Transverse colon (tissue), 4 donors: ENCODE measurements around the gene CFAP119. TPM values are rescaled to one million over a fixed set of nuclear protein-coding genes. Genes with fewer than 3 reads are reported as not detected.

Source experiments
- DNase-seq: peaks from one replicate; pipeline ENCODE4 v3.0.0-alpha.2; 2019
- H3K27ac ChIP-seq, 4 donors: fragments of 200-600 bp; sonication (generic); 2 replicates each; pipeline ENCODE4 v1.5.1; 2016 to 2018; ENCODE audit warnings: inconsistent platforms in 4 of 4
- H3K27me3 ChIP-seq: fragments of 200-600 bp; sonication (generic); 2 replicates; pipeline ENCODE4 v1.5.1; 2017; ENCODE audit warnings: inconsistent platforms
- H3K36me3 ChIP-seq, 4 donors: fragments of 200-600 bp; sonication (generic); 2 replicates each; pipeline ENCODE4 v1.5.1; 2017 to 2019; ENCODE audit warnings: inconsistent platforms in 4 of 4
- H3K4me1 ChIP-seq, 4 donors: fragments of 200-600 bp; sonication (generic); 2 replicates each; pipeline ENCODE4 v1.5.1; 2017 to 2020; ENCODE audit warnings: inconsistent platforms in 4 of 4
- H3K4me3 ChIP-seq, 4 donors: fragments of 200-600 bp; sonication (generic); 1 replicate in 1 of 4; 2 replicates in 3 of 4; pipeline versions ENCODE4 v1.5.1 to v1.6.1; 2017 to 2019; ENCODE audit warnings: inconsistent platforms in 4 of 4
- H3K9me3 ChIP-seq, 2 donors: fragments of 200-600 bp; sonication (generic); 2 replicates each; pipeline ENCODE4 v1.5.1; 2017 to 2019; ENCODE audit warnings: inconsistent platforms in 2 of 2
- EP300 ChIP-seq: sonication (generic); formaldehyde crosslinking; IDR thresholded peaks from one replicate; pipeline ENCODE4 v1.6.1; 2017; ENCODE audit warnings: antibody characterized with exemption, low read depth
- POLR2A ChIP-seq: fragments of 450-650 bp; IDR thresholded peaks from one replicate; pipeline ENCODE4 v1.6.1; 2016; ENCODE audit warnings: antibody characterized with exemption, mild to moderate bottlenecking, moderate library complexity
- POLR2AphosphoS5 ChIP-seq, 3 donors: sonication (generic); formaldehyde crosslinking; IDR thresholded peaks; one replicate each; pipeline ENCODE4 v1.6.1; 2016; ENCODE audit warnings: antibody characterized with exemption in 3 of 3
- WGBS, 2 donors: methylation state at CpG; one replicate each; pipeline ENCODE4 v1.1.5; 2018; ENCODE audit warnings: low coverage in 1 of 2; 5-methylcytosine and 5-hydroxymethylcytosine counted together
- in situ Hi-C, 4 donors: fragments of 200-750 bp; cut with MboI; loops; one replicate each; pipeline versions ENCODE4 v1.15.0 to v1.15.1; 2017; ENCODE audit warnings: low sequenced_read_pairs in 3 of 4, low pct_ligation_motif_present in 1 of 4, low pct_unique_long_range_greater_than_20kb in 1 of 4
- intact Hi-C: fragments of 100-400 bp; cut with DNase I; formaldehyde crosslinking; loops from one replicate; pipeline ENCODE4 v1.15.1; 2023; ENCODE audit warnings: low total_unique reads
- total RNA-seq, 4 donors: library from RNA; depleted of rRNA; stranded (reverse); fragments of >200 nt; gene quantifications; one replicate each; pipeline ENCODE4 v1.1.0, GENCODE V29; 2016
- TF ChIP-seq, protein P1 (sequence below), 5 experiments: fragments of 200-600 bp in 3 of 5; fragments of 450-650 bp in 2 of 5; sonication (generic) in 3 of 5; IDR thresholded peaks; 1 replicate in 2 of 5; 2 replicates in 3 of 5; pipeline ENCODE4 v1.5.1; 2016 to 2017; ENCODE audit warnings: antibody characterized with exemption in 5 of 5, inconsistent platforms in 3 of 5, mild to moderate bottlenecking in 2 of 5, moderate library complexity in 1 of 5

Gene CFAP119
- total RNA-seq, 4 donors from 2014 or later = 3.3 to 15.5 (median 6.0) TPM

DNA sequence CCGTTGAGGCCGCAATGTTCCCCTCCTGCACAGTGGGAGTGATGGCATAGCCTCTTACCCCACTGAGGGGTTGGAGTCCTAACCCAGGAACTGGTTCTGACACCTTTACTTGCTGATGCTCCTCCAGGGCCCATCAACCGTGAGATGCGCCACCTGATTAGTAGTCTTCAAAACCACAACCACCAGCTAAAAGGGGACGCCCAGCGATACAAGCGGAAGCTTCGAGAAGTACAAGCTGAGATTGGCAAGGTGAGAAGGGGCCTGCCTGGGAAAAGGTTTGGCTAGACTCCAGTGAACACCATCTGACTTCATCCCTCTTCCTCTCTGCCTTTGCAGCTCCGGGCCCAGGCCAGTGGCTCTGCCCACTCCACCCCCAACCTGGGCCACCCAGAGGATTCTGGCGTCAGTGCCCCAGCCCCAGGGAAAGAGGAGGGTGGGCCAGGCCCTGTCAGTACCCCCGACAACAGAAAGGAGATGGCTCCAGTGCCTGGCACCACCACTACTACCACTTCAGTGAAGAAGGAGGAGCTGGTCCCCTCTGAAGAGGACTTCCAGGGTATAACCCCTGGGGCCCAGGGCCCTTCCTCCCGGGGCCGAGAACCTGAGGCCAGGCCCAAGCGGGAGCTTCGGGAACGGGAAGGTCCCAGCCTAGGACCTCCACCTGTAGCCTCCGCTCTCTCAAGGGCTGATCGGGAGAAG lies 6.1 kb upstream of the CFAP119 start:
- Histone ChIP-seq H3K27ac (no peak overlapping the region), H3K4me1 (peaks cover 9 to 16% (median 11%) of the 10 kb centered on the region in 4 donors), H3K4me3 (no peak overlapping the region), H3K9me3 (no peaks in the 10 kb centered on the region), H3K36me3 (peaks cover 0 to 78% (median 37%) of the 10 kb centered on the region in 4 donors), H3K27me3 (no peaks in the 10 kb centered on the region)
- TF ChIP-seq POLR2AphosphoS5 (IDR thresholded peaks at IDR 0.05) (no peak), POLR2A (no peak), EP300 (no peak)
- TF ChIP-seq, protein P1, sequence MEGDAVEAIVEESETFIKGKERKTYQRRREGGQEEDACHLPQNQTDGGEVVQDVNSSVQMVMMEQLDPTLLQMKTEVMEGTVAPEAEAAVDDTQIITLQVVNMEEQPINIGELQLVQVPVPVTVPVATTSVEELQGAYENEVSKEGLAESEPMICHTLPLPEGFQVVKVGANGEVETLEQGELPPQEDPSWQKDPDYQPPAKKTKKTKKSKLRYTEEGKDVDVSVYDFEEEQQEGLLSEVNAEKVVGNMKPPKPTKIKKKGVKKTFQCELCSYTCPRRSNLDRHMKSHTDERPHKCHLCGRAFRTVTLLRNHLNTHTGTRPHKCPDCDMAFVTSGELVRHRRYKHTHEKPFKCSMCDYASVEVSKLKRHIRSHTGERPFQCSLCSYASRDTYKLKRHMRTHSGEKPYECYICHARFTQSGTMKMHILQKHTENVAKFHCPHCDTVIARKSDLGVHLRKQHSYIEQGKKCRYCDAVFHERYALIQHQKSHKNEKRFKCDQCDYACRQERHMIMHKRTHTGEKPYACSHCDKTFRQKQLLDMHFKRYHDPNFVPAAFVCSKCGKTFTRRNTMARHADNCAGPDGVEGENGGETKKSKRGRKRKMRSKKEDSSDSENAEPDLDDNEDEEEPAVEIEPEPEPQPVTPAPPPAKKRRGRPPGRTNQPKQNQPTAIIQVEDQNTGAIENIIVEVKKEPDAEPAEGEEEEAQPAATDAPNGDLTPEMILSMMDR (IDR thresholded peaks at IDR 0.05) = no peak
- WGBS, 2 donors = 92 to 93% methylated on average over 2 to 18 of the region's 18 CpGs
- no peak for DNase-seq
- intact Hi-C loops (loop anchor here (10.0 kb wide), 1 partner anchor 63 kb away; no protein-coding TSS in a partner anchor), in situ Hi-C loops (no loop called here)

DNA sequence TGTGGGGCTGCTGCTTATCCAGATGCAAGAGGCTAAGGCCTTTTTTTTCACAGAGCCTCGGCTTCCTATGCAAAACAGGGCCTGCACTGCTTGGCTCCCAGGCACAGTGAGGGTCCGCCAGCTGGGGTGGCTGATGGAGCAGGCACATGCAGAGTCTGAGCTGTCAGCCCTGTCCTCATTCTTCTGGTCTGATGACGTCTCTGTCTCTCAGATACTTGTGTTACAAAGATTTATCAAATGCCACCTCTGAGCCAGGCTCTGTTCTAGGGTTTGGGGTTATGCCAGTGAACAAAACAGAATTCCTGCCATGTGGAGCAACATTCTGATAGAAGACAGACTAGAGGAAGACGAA lies 5.0 kb upstream of the CFAP119 start:
- in situ Hi-C loops (no loop called here), intact Hi-C loops (loop anchor here (10.0 kb wide), 1 partner anchor 62 kb away; no protein-coding TSS in a partner anchor)
- no peak for TF ChIP-seq POLR2AphosphoS5 (IDR thresholded peaks at IDR 0.05)
- Histone ChIP-seq H3K36me3 (peaks cover 0 to 71% (median 32%) of the 10 kb centered on the region in 4 donors), H3K4me3 (no peak overlapping the region), H3K9me3 (no peaks in the 10 kb centered on the region), H3K27ac (no peak overlapping the region), H3K27me3 (no peaks in the 10 kb centered on the region), H3K4me1 (peaks cover 13 to 21% (median 15%) of the 10 kb centered on the region in 4 donors)
- WGBS, 2 donors = 86 to 100% methylated on average over 1 to 4 of the region's 4 CpGs
- DNase-seq = no peak

DNA sequence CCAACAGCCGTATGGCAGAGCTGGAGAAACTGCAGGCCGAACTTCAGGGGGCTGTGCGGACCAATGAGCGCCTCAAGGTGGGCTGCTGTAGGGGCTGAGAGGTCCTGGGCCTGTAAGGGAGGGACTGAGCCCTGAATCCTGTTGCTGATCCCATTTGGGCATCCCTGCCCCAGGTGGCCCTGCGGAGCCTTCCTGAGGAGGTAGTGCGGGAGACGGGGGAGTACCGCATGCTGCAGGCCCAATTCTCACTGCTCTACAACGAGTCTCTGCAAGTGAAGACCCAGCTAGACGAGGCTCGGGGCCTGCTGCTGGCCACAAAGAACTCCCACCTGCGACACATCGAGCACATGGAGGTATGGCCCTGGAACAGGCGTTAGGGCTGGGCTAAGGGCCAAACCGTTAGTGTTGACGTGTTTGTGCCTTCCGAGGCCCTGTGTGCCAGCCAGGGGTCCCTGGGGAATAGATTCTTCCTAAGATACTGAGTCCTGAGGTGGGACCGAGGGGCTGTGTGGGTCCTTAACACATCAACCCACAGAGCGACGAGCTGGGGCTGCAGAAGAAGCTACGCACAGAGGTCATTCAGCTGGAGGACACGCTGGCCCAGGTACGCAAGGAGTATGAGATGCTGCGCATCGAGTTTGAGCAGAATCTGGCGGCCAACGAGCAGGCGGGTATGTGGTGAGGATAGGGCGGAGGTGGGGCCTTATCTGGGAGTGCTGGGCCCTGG lies 4.5 kb upstream of the CFAP119 start:
- H3K27me3 ChIP-seq = no peaks in the 10 kb centered on the region
- WGBS, 2 donors = 93 to 100% methylated on average over 2 to 29 of the region's 29 CpGs
- H3K9me3 ChIP-seq = no peaks in the 10 kb centered on the region
- in situ Hi-C loops = no loop called here
- H3K27ac ChIP-seq = no peak overlapping the region
- no peak for DNase-seq
- H3K4me1 ChIP-seq = peaks cover 13 to 21% (median 16%) of the 10 kb centered on the region in 4 donors
- intact Hi-C loops = loop anchor here (10.0 kb wide), 1 partner anchor 62 kb away; no protein-coding TSS in a partner anchor
- TF ChIP-seq POLR2AphosphoS5 (IDR thresholded peaks at IDR 0.05) = no peak
- TF ChIP-seq, protein P1 (IDR thresholded peaks at IDR 0.05) = no peak
- no peak overlapping the region for H3K4me3 ChIP-seq
- H3K36me3 ChIP-seq = peaks cover 0 to 67% (median 29%) of the 10 kb centered on the region in 4 donors

DNA sequence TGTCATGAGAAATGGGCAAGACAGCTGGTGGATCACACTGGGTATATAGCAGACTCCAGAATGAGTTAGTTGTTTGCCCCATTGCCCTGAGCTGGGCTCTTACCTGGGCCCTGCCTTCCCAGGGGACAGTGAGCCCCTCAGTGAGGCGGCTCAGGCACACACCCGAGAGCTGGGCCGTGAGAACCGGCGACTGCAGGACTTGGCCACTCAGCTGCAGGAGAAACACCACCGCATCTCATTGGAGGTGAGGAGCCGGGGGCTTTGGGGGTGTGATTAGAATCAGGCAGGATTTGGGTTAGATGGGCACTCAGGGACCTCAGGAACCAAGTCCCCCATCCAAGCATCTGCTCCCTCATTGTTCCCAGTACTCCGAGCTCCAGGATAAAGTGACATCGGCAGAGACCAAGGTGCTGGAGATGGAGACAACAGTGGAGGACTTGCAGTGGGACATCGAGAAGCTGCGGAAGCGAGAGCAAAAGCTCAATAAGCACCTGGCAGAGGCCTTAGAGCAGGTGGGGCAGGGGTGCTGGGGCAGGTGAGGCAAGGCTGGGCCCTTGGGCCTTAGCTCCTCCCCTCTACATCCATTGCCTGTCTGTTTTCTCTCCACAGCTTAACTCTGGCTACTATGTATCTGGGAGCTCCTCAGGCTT lies 3.1 kb upstream of the CFAP119 start:
- TF ChIP-seq, protein P1 (IDR thresholded peaks at IDR 0.05) = no peak
- no peak for TF ChIP-seq POLR2AphosphoS5 (IDR thresholded peaks at IDR 0.05)
- TF ChIP-seq EP300 = no peak
- TF ChIP-seq POLR2A = no peak
- WGBS, 2 donors = 96 to 100% methylated on average over 1 to 12 of the region's 12 CpGs
- Histone ChIP-seq H3K9me3 (no peaks in the 10 kb centered on the region), H3K27ac (no peak overlapping the region), H3K4me3 (no peak overlapping the region), H3K36me3 (peaks cover 0 to 57% (median 26%) of the 10 kb centered on the region in 4 donors), H3K27me3 (no peaks in the 10 kb centered on the region), H3K4me1 (peaks cover 20 to 29% (median 25%) of the 10 kb centered on the region in 4 donors)
- intact Hi-C loops (loop anchor here (5.0 to 10.0 kb wide), 2 partner anchors 60 to 652 kb away; no protein-coding TSS in a partner anchor), in situ Hi-C loops (no loop called here)
- DNase-seq = no peak
